ENCODE data around the gene GBF1. TPM values are rescaled to one million over a fixed set of nuclear protein-coding genes. Genes with fewer than 3 reads are reported as not detected.
"Not testable (repeated sequence)": the region's sequence is repeated elsewhere in the genome, so short reads cannot be mapped to it uniquely, and the experiment has no call there.

Gene GBF1
- total and polyA plus RNA-seq, 2 experiments from 2014 or later = 43.1 to 55.4 TPM

- 92% methylated on average over 3 of the region's 3 CpGs for WGBS (ENCODE audit: low lambda C conversion rate, missing lambda C conversion rate)
- H3K79me2 ChIP-seq = no peaks in the 10 kb centered on the region
- no peaks in the 10 kb centered on the region for H3K9me2 ChIP-seq (replicated peaks; ENCODE audit: insufficient read depth)
- no peak overlapping the region for H3K27ac ChIP-seq
- H3K4me2 ChIP-seq = no peak overlapping the region
- H3K9me3 ChIP-seq (ENCODE audit: low read depth) = no peaks in the 10 kb centered on the region
- H3K4me3 ChIP-seq = no peak overlapping the region
- H2AFZ ChIP-seq = no peak overlapping the region
- H3K4me1 ChIP-seq (ENCODE audit: insufficient read depth) = no peaks in the 10 kb centered on the region
- TF ChIP-seq EZH2phosphoT487 (IDR thresholded peaks at IDR 0.05; ENCODE audit: low read depth, severe bottlenecking, unreplicated experiment) (no peak), EZH2 (IDR thresholded peaks at IDR 0.05; ENCODE audit: borderline replicate concordance) (no peak), CTCF (IDR thresholded peaks at IDR 0.05; ENCODE audit: poor library complexity) (no peak)
- no peaks in the 10 kb centered on the region for H3K27me3 ChIP-seq
- no peaks in the 10 kb centered on the region for H3K36me3 ChIP-seq (replicated peaks; ENCODE audit: insufficient read depth, low read depth)
- no peak for DNase-seq (ENCODE audit: low spot score)
- no peaks in the 10 kb centered on the region for H4K20me1 ChIP-seq (ENCODE audit: insufficient read depth, poor library complexity, severe bottlenecking)
These were observed 33.6 kb upstream of the GBF1 start for GRCh38 chr10:102211615-102212299.

DNA sequence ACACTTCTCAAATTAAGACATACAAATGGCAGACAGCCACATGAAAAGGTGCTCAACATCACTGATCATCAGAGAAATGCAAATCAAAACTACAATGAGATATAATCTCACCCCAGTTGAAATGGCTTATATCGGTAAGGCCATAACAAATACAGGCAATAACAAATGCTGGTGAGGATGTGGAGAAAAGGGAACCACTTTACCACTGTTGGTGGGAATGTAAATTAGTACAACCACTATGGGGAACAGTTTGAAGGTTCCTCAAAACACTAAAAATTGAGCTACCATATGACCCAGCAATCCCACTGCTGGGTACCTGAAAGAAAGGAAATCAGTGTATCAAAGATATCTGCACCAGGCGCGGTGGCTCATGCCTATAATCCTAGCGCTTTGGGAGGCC lies 31.7 kb upstream of the GBF1 start:
- H2AFZ ChIP-seq; H3K4me2 ChIP-seq; DNase-seq (ENCODE audit: low spot score); H3K27me3 ChIP-seq; H3K9me3 ChIP-seq (ENCODE audit: low read depth); H3K27ac ChIP-seq; H3K9me2 ChIP-seq (replicated peaks; ENCODE audit: insufficient read depth); H3K4me1 ChIP-seq (ENCODE audit: insufficient read depth); H3K36me3 ChIP-seq (replicated peaks; ENCODE audit: insufficient read depth, low read depth); H3K4me3 ChIP-seq; H3K79me2 ChIP-seq; H4K20me1 ChIP-seq (ENCODE audit: insufficient read depth, poor library complexity, severe bottlenecking): not testable (repeated sequence)
- WGBS (ENCODE audit: low lambda C conversion rate, missing lambda C conversion rate) = 94% methylated on average over 4 of the region's 4 CpGs

DNA sequence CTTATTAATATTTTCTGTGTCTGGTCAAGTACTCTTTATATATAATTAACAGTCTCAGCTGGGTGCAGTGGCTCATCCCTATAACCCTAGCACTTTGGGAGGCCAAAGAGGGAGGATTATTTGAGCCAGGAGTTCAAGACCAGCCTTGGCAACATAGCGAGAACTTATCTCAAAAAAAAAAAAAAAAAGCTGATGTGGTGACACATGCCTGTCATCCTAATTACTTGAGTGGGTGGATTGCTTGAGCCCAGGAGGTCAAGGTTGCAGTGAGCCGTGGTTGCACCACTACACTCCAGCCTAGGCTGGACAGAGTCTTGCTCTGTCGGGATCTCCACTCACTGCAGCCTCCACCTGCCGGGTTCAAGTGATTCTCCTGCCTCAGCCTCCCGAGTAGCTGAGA lies 26.0 kb upstream of the GBF1 start:
- no peak for TF ChIP-seq EZH2 (IDR thresholded peaks at IDR 0.05; ENCODE audit: borderline replicate concordance)
- no peak for TF ChIP-seq CTCF (IDR thresholded peaks at IDR 0.05; ENCODE audit: poor library complexity)
- no peak for TF ChIP-seq EZH2phosphoT487 (IDR thresholded peaks at IDR 0.05; ENCODE audit: low read depth, severe bottlenecking, unreplicated experiment)
- 81% methylated on average over 5 of the region's 5 CpGs for WGBS (ENCODE audit: low lambda C conversion rate, missing lambda C conversion rate)
- Histone ChIP-seq H3K4me2 (no peak overlapping the region), H2AFZ (no peak overlapping the region), H4K20me1 (ENCODE audit: insufficient read depth, poor library complexity, severe bottlenecking) (no peaks in the 10 kb centered on the region), H3K9me2 (replicated peaks; ENCODE audit: insufficient read depth) (no peaks in the 10 kb centered on the region), H3K27me3 (no peaks in the 10 kb centered on the region), H3K79me2 (no peaks in the 10 kb centered on the region), H3K27ac (no peak overlapping the region), H3K4me3 (no peak overlapping the region), H3K36me3 (replicated peaks; ENCODE audit: insufficient read depth, low read depth) (no peaks in the 10 kb centered on the region), H3K9me3 (ENCODE audit: low read depth) (no peaks in the 10 kb centered on the region), H3K4me1 (ENCODE audit: insufficient read depth) (no peaks in the 10 kb centered on the region)
- no peak for DNase-seq (ENCODE audit: low spot score)

DNA sequence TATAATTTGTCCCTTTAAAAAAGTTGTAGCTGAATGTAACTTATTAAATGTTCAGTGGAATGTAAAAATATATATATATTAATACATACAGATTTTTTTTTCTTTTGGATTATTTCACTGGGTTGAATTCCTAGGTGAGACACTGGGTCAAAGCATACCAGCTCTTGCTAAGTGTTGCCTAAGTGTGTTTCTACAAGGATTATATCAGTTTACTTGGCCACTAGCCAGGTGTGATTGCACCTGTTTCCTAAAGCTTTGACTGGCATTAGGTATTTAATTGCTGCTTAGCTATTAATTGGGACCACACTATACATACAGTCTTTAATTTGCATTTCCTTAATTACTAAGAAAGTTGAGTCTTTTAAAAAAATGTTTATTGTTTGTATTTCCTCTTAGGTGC lies 24.7 kb upstream of the GBF1 start:
- Histone ChIP-seq H3K27ac (no peak overlapping the region), H3K4me2 (no peak overlapping the region), H3K4me3 (no peak overlapping the region), H3K9me2 (replicated peaks; ENCODE audit: insufficient read depth) (no peaks in the 10 kb centered on the region), H3K27me3 (no peaks in the 10 kb centered on the region), H2AFZ (no peak overlapping the region), H3K79me2 (no peaks in the 10 kb centered on the region), H3K9me3 (ENCODE audit: low read depth) (no peaks in the 10 kb centered on the region), H3K4me1 (ENCODE audit: insufficient read depth) (peaks cover 8% of the 10 kb centered on the region), H4K20me1 (ENCODE audit: insufficient read depth, poor library complexity, severe bottlenecking) (no peaks in the 10 kb centered on the region), H3K36me3 (replicated peaks; ENCODE audit: insufficient read depth, low read depth) (no peaks in the 10 kb centered on the region)
- no peak for TF ChIP-seq EZH2 (IDR thresholded peaks at IDR 0.05; ENCODE audit: borderline replicate concordance)
- no peak for TF ChIP-seq CTCF (IDR thresholded peaks at IDR 0.05; ENCODE audit: poor library complexity)
- TF ChIP-seq EZH2phosphoT487 (IDR thresholded peaks at IDR 0.05; ENCODE audit: low read depth, severe bottlenecking, unreplicated experiment) = no peak
- no peak for DNase-seq (ENCODE audit: low spot score)

All from hepatocyte (in vitro differentiated cells).